HG02759 (cell line): ENCODE data around the gene CHL1.

ENCODE experiments used
- ATAC-seq: cut with Tn5 transposase; IDR thresholded peaks from one replicate; pipeline ENCODE4 v1.9.1; 2021; ENCODE audit warnings: mild to moderate bottlenecking, moderate library complexity; ENCODE audit not compliant: unreplicated experiment

Gene CHL1

DNA sequence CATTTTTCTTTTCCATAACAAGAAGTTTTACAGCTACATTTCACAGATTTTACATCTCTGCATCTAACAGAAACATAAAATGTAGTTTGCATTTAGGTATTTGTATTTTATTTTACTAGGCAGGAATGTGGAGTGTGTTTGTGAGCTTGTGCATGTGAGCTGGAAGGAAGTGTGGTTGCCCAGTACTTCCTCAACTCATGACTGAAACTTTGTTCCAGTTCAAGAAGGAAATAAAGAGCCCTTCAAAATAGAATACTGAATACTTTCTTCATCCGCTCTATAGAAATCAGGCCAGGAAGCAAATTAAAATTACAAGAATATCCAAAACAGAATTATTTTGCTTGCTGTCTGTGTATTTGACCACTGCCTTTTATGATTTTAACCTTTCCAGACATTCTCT lies 81.3 kb downstream of the CHL1 start:
- no peak for ATAC-seq

DNA sequence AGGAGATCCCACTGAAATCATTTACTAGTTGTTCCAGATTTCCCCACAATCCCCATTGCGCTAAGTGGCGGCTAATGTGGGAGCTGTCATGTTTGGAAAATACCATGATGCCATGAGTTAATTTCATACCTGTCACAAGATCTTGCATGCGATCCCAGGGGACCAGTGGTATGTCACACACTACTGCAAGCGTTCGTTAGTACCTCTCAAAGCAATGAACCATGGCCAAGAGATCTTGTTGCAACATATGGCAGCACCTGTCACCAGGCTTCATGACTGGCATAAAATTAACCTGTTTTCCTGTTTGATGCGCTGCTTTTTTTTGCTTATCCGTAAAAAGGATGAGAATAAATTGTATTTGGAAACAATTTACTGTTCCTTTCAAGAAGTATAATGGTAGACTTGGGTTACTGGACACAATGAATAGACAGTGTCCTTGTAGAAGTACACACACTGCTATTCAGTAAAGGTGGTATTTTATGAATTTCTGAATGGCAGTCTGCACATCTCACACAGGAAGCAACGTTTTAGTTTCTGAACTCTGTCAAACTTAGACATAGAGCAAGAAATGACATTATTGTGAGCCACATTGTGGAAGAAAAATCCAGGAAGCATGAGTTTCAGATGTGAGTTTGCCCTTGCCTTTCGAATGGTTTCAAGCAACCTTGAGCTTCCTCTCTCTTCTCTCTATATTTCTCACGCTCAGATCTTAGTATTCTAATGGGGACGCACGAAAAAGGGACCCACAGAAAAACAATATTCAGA lies 81.9 kb downstream of the CHL1 start:
- peak; percentile 82 for ATAC-seq

DNA sequence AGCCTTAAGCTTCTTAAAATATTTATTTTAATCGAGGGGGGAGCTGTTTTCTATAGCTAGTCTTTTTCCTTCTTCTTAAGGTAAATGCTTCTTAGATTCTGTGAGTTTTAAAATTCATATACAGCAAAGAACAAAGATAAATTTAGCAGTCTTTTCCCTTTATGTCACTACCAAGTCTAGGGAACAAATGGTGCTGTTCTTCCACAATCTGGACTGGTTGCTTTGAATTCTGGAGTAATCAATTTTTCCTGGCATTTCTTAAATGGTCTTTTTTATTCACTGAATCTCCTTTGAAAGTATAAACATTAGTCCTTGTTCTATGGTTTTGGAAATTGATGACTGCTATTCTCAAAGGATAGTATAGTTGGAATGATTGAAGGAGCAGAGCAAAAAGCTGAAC lies 82.8 kb downstream of the CHL1 start:
- no peak for ATAC-seq

DNA sequence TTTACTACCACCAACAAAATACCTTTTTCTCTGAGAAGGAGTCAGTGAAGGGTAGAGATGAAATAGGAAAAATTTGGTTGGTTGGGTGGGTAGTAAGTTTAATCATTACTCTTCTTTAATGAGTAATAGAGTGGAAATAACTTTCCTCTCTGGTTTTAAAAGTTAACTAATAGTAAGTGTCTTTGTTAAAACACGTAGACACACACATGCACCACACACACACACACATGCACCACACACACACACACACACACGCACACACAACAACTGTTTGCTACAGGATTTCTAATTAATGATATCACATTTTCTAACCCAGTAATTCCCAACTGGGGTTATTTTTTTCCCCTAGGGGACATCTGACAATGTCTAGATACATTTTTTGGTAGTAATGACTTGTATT lies 84.1 kb downstream of the CHL1 start:
- peak; percentile 24 for ATAC-seq

DNA sequence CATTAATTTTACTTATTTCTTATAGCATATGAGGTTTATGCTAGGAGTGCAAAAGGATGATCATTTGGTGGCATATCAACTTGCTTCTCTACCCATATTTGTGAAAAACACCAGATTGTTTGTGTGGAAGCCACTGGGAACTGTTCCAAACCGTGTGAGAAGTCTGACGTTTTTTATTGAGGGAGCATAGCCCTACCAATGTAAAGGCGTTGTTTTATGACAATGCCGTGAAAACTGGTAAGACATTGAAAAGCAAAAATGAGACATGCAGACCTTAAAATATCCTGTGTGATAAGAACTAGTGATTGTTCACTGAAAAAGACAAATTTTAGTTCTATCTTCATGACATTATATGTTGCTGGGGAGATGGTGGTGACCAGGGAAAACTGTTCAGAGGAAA lies 87.8 kb downstream of the CHL1 start:
- no peak for ATAC-seq

DNA sequence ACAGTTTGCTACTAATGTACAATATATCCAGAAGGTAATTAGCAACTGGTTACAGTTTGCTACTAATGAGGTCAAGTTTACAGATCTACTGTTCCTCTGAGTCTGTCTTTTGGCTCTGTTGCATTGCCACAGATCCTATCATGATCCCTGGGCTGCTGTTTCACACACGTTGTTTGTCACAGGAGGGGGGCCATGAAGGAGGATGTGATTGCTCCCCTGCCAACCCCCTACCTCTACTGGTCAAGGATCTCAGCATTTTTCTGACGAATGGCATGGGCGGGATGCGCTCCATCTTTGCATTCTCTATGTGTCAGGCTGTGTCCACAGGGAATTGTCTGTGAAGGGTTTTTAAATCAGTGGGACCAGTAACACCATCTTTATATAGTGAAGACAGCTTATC lies 91.9 kb downstream of the CHL1 start:
- ATAC-seq: no peak

DNA sequence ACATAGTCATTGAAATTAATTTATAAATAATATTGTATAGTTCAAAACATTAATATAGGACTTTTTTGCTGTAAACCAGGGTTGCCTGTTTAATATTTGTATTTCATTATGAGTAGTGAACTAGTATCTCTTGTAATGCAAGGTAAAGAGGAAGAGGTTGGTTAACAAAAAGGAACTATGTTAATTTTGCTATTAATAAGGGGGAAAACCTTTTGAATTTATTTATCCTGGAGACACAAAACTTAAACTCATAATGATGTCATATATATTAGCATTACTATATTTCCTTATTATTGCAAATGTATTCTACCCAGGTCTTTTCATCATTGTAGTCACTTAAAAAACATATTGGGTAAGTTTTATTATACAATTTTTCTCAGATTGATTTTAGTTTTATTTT lies 94.5 kb downstream of the CHL1 start:
- ATAC-seq: no peak

DNA sequence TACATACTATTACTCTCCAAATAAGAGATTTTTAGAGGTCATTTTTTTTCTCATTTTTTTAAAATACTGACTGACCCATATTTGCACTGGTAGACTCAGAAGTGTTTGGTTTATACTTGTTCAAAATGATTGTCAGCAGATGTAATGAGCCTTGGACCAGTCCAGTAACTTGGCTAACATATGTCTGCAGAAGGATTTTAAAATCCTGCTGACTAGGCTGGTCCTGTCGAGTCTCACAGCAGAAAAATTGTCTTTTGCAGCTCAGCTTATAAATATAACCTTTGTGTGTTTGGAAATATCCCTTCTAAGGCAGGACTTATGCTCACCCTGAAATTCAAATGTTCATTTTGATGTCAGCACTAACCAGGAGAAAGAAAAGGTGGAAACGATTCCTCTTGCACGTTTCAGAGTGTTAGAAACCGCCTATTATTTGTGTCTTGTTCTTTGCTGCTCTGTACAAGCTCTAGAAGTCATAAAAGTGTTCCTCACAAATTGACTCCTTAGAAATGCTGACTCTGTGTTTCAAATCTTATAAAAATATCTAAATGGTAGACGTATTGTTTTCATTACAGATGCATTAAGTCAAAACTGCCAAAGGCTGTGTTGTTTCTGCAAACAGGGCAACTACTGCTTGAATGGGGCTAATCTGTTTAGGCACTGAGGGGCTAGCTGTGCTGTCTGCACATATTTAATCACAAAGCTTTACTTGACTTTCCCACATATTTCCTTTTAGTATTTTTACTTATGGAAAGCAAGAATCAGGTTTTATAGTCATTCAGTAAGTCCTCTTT lies 95.3 kb downstream of the CHL1 start:
- no peak for ATAC-seq

DNA sequence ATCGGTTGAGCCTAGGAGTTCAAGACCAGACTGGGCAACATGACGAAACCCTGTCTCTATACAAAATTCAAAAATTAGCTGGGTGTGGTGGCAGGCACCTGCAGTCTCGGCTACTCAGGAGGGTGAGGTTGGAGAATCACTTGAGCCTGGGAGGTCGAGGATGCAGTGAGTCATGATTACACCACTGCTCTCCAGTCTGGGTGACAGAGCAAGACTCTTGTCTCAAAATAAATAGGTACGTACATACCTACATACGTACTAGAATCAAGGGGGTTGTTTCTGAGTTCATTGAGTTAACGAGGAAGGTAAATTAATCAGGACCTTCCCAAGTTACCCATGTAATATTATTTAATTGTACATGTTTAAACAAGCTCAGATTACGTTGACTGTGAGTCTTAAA lies 97.5 kb downstream of the CHL1 start:
- ATAC-seq: no peak

DNA sequence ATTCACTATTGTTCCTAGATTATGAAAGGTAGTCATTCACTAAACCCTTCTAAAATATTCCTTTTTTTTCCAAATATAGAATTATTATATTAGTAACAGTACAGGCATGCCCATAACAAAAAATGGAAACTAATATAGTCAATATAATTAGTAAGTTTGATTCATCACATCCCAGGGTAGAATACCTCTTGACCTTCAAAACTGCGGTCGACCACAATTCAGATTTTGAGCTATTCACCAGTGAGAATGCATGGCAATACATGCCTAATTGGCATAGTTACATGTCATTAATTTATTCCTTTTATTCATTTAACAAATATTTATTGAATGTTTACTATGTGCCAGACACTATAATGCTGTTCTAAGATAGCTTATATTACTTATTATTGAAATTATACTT lies 98.0 kb downstream of the CHL1 start:
- ATAC-seq: no peak

DNA sequence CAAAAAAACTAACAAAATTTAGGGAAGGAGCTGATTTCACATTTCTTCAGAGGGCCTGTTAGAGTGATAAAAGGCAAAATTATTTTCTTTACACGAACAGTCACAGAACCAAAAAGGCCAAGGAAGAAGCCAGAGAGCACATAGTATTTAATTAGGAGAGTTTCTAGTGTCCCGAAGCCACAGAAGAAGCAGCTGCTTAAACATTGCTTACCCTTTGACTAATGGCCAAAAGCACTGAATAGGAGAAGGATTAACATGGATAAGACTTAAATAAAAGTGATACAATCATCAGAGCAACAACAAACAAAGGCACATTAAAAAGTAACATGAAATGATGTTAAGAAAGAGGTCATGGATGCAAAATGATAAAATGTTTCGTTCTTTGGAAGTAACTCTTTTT lies 98.6 kb downstream of the CHL1 start:
- no peak for ATAC-seq

DNA sequence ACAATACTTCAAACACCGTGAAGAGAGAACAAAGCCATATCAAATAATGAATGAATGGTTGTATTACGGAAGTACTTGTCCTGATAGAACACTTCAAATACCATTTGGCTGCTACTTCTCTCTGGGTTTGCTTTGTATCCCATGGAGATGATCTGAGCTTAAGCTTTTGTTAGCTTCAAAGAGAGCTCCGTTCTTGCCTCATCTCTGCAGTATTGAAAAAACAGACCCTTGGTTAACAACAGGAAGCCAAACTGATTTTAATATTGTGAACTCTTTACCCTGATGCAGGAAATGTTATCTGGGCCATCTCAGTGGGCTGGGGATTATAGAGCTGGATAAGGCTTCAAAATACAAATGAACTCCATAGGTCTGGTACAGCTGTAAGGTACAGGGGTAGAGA lies 101.0 kb downstream of the CHL1 start:
- no peak for ATAC-seq

DNA sequence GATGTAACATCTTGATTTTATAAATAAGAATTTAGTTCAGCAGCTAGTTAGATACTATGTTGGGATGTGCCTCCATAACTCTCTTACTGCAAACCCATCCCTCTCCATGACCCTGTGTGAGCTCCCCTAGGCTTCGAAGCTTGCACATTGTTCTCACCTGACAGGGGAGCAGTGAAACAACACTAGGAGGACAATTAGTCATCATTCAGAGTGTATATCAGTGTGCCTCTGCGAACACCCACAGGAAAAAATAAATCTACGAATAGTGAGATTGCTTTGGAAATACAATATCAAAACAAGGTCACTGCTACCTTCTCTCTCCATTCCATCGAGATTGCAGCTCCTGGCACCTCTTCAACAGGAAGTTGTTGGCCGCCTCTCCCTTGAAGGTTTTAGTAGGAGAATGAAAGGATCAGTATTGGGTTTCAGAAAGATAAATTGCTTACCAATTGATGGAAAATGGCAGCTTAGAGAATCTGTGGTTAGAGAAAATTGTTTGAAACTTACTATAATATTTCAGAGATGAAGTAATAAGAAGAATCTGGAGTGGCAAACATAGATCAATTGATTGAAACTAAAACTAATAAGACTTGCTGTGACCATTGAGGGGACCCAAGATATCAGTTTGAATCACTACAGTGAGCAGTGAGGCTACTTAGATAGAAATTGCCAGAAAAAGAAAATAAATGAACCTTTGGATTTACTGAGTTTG lies 103.2 kb downstream of the CHL1 start:
- ATAC-seq: peak; percentile 63

DNA sequence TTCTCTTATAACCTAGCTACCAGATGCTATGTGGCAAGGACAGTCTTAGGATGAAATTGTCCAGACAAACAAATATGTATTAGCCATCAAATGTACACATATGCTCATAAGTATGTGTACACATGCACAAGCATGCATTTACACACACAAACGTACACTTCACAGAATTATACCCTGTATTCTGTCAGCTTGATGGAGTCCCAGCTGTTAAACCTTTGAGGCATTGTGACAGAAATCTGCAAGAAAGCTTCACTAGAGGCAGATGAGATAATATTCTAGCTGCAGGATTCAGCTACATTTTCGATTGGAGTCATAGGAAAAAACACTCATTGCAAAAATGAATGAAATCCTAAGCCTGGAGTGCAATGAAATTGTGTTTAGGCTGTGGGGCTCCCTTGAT lies 110.6 kb downstream of the CHL1 start:
- ATAC-seq: no peak

DNA sequence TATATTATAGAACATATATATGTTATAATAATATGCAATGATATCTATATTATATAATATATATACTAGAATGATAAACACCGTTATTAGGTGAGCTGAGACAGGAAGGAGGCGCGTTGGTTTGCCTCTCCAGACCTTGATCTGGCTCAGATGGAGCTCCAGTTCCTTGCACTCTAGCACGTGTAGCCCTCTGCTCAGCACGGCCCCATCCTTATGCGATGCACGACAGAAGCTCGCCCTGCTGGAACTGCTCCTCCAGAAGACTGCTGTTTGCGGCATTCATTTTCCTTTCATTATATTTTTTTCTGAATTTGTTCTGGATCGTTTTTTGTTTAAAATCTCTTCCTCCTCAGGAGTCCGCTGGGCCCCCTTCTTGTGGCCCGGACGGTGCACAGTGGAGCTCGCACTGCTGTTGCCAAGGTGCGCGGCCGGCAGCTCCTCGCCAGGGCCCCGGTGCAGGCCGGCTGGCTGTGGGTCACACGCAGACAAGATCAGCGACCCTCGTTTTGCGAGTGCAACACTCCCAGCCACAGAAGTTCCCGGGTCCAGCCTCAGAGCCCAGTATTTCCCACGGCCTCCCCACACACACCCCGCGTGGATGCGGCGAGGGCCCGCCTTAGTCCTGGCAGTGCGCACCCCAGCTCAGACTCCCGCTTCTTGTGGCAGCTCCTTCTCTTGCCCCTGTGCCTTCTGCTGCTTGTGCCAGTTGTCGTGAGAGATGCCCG lies 112.2 kb downstream of the CHL1 start:
- ATAC-seq: no peak

DNA sequence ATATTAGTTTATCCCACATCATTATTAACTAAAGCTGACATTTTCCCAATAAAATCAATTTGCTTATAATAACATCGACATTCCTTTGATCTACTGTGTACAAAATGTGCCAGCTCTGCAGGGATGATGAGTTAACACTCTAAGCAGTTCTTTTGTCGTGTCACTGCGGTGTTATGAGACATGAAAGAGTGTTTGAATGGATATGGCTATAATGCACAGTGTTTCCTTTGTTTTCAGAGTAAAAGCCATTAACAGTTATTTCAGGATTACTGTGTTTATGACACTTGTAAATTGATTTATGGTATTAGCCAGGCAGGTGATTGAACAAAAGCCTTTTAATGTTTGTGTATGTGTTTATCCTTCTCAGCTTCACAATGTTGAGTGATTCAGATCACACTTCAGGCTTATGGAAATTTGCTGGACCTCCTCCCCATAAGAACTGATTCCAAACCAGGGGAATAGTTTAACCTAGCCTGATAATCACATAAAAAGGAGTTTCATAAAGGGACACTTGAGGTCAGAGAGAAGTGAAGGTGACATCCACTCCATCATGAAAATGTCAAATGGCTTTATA lies 115.7 kb downstream of the CHL1 start:
- ATAC-seq: no peak

DNA sequence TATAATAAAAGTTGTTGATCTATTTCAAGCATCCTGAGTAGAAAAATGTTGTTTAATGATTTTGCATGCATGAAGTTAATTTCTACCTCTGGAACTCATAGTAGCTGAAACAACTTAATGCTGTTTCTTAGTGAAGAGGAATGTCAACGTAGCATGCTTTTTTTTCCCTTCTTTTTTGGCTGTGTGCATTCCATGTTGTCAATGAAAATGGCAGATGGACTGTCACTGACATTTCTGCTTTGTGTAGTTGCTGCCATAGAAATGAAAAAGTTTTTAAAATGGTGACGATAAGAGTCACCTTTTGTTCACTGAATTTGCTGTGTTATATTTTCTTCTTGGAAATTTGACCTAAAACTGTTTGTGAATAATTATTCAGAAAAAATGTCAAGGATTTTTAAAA lies 116.3 kb downstream of the CHL1 start:
- no peak for ATAC-seq

DNA sequence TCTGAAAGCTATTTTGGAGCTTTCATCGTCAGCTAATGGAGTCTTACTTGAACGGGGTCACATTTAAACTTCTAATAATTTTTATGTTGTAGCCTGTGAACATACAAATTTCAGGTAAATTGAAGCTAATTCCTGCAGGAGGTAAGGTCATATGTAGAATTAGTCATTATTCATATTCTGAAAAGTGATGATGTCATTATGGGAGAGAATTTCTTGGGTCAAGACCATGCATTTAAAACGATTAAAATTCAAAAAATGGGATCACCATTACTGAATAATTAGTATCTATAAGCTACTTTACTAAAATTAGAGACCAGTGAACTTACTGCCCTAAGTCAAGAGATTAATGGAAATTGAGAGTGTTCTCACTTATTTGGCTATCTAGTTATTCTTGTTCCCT lies 120.4 kb downstream of the CHL1 start:
- no peak for ATAC-seq

DNA sequence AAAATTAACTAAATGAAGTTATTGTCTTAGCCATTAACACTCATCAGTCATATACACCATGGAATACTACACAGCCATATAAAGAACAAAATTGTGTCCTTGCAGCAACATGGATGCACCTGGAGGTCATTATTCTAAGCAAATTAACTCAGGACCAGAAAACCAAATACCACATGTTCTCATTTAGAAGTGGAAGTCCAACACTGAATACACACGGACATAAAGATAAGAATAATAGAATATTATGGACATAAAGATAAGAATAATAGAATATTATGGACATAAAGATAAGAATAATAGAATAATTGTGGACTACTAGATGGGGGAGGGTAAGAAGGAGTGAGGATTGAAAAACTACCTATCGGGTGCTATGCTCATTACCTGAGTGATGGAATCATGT lies 122.3 kb downstream of the CHL1 start:
- ATAC-seq: no peak

DNA sequence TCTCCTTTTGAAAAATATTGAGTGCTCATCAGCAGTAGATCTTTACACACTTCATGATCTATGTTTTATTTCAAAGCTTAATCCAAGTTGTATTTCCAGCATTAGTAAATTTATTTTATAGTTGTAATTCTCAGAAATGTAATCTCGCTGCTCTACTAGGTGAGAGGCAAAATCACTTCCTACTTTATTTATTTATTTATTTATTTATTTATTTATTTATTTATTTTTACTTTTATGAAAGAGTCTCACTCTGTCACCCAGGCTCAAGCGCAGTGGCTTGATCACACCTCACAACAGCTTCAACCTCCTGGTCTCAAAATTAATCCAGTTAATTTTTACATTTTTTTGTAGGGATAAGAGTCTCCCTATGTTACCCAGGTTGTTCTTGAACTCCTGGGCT lies 127.9 kb downstream of the CHL1 start:
- no peak for ATAC-seq

DNA sequence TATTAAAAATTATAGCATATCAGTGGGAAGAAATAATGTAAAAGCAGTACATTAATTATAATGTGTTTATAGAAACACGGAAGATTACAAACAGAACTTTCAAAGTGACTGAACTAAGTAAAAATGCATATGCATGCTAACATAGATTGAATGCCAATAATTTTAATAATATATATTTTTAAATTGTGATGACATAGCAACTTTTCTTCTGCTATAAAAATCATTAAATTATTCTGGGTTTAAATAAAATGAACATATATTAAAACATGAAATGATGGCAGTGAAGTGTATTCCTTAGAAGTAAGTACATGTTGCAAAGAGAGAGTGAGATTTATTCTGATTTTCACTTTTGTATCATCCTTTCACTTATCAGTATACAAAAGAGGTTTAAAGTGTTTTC lies 128.9 kb downstream of the CHL1 start:
- no peak for ATAC-seq
